Sigmoid colon (tissue), 7 donors: ENCODE results near the gene RAET1L. TPM values are rescaled to one million over a fixed set of nuclear protein-coding genes. Genes with fewer than 3 reads are reported as not detected.
A peak's percentile ranks its signal among the peaks of the same experiment; 100 is the strongest.
"Not testable (repeated sequence)": the region's sequence is repeated elsewhere in the genome, so short reads cannot be mapped to it uniquely, and the experiment has no call there.

Experiments used
- DNase-seq: peaks from one replicate; pipeline ENCODE4 v3.0.0-alpha.2; 2019
- H3K27ac ChIP-seq, 4 donors: fragments of 200-600 bp; sonication (generic); one replicate each; pipeline ENCODE4 v1.5.1; 2016 to 2019; ENCODE audit warnings: mild to moderate bottlenecking in 1 of 4
- H3K27me3 ChIP-seq, 3 donors: fragments of 200-600 bp; sonication (generic); one replicate each; pipeline ENCODE4 v1.5.1; 2019; ENCODE audit warnings: mild to moderate bottlenecking in 1 of 3
- H3K36me3 ChIP-seq, 4 donors: fragments of 200-600 bp; sonication (generic); one replicate each; pipeline ENCODE4 v1.5.1; 2016 to 2019
- H3K4me1 ChIP-seq, 4 donors: fragments of 200-600 bp; sonication (generic); one replicate each; pipeline ENCODE4 v1.5.1; 2017 to 2019
- H3K4me3 ChIP-seq, 4 donors: fragments of 200-600 bp; sonication (generic); one replicate each; pipeline ENCODE4 v1.5.1; 2017 to 2019; ENCODE audit warnings: mild to moderate bottlenecking in 2 of 4, moderate library complexity in 1 of 4
- H3K9me3 ChIP-seq, 4 donors: fragments of 200-600 bp in 3 of 4; sonication (generic) in 3 of 4; one replicate each; pipeline versions ENCODE4 v1.5.1 to v1.6.1; 2013 to 2019
- EP300 ChIP-seq, 4 donors: sonication (generic); formaldehyde crosslinking; IDR thresholded peaks; one replicate each; pipeline ENCODE4 v1.6.1; 2017; ENCODE audit warnings: antibody characterized with exemption in 4 of 4
- POLR2A ChIP-seq, 2 donors: fragments of 450-650 bp; IDR thresholded peaks; one replicate each; pipeline ENCODE4 v1.6.1; 2016; ENCODE audit warnings: antibody characterized with exemption in 2 of 2, mild to moderate bottlenecking in 2 of 2, moderate library complexity in 2 of 2
- POLR2AphosphoS5 ChIP-seq, 4 donors: sonication (generic); formaldehyde crosslinking; IDR thresholded peaks; one replicate each; pipeline ENCODE4 v1.6.1; 2017; ENCODE audit warnings: antibody characterized with exemption in 4 of 4
- WGBS, 2 donors: extraction: QIAGEN DNeasy Blood & Tissue Kit; methylation state at CpG; one replicate each; pipeline ENCODE4 v1.1.7; 2013; 5-methylcytosine and 5-hydroxymethylcytosine counted together
- intact Hi-C: fragments of 100-400 bp; cut with DNase I; formaldehyde crosslinking; loops from one replicate; pipeline ENCODE4 v1.15.1; 2023
- polyA plus RNA-seq, 3 donors: library from polyadenylated mRNA; stranded (reverse); fragments of 200-250 nt; gene quantifications; one replicate each; pipeline ENCODE4 v1.2.3, GENCODE V29; 2013
- total RNA-seq, 4 donors: library from RNA; depleted of rRNA; stranded (reverse); fragments of >200 nt; gene quantifications; one replicate each; pipeline ENCODE4 v1.1.0, GENCODE V29; 2016
- TF ChIP-seq, protein P1 (sequence below), 4 experiments: fragments of 450-650 bp in 3 of 4; fragments of 200-600 bp in 1 of 4; IDR thresholded peaks; one replicate each; pipeline ENCODE4 v1.5.1; 2016 to 2019; ENCODE audit warnings: antibody characterized with exemption in 4 of 4, mild to moderate bottlenecking in 3 of 4, moderate library complexity in 2 of 4
- donor health status: healthy with polysubstance abuse.
- donor health status: Bipolar disorder and iron deficiency.
- donor health status: healthy.

RAET1L gene
- total and polyA plus RNA-seq, 7 donors = not detected

DNA sequence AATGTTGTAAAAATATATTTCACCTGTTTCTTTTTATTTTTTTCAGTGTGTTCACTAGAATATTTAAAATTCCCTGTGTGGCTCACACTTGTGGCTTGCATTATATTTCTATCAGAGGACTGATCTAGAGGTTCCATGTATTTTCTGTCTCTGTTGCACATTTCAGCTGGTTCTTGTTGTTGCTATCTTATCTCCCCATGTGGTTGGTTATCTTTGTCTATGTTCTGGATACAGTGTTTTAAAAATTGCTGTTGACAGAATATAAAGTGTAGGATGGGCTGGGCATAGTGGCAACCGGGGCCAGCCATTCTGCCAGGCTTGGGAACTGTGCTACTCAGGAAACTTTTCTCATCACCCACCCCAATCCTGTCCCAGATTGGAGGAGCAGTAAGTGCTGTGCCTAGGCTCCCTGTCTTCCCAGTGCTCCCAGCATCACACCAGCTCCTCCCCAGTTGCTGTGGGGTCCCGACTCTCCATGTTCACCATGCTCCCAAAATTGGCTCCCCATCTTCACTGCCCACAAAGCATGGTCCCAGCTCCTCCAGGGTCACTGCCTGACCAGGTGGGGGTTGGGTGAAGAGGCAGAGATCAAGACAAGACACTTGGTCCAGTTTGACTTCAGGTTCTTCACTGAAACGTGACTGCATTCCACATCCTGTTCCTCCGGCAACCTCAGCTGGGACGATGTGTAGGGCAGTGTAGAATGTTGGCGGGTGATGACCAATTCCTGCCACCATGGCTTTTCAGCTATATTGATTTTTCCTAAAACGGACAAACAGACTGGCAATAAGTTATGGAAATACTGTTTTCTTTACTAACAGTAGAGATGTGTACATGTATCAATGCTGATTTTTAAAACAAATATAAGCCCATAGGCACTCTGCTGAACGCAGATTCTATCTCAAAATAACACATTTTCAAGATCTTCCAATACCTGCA is 12.2 kb downstream of the RAET1L start:
- H3K9me3 ChIP-seq, H3K4me3 ChIP-seq, intact Hi-C loops, DNase-seq, H3K36me3 ChIP-seq, H3K27ac ChIP-seq: not testable (repeated sequence)
- Histone ChIP-seq H3K4me1 (peaks cover 0 to 12% (median 0%) of the 10 kb centered on the region in 4 donors), H3K27me3 (peaks cover 27 to 89% (median 61%) of the 10 kb centered on the region in 3 donors)
- WGBS, 2 donors = 24 to 39% methylated on average over 8 of the region's 8 CpGs

DNA sequence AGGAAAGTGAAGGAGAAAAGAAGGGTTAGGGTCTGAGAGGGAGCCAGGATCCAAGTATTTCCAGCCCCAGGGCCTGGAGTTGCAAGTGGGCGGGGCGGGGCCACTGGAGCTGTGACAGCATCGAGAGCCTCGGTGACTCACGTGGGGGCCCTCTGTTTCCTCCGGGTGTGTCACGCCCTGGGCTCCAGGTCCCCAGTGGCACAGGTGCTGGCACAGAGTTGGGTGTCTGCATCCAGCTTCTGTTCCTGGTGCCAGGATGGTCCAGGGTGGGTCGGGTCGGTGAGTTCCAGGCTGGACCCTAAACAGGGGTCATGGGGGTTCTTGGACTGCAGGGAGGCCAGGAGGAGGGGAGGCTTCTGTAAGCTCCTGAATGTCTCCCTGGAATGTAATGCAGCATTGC is 16.7 kb downstream of the RAET1L start:
- WGBS, 2 donors = 10 to 43% methylated on average over 9 of the region's 9 CpGs
- H3K27me3 ChIP-seq = peaks cover 3 to 90% (median 48%) of the 10 kb centered on the region in 3 donors
- intact Hi-C loops = no loop called here

DNA sequence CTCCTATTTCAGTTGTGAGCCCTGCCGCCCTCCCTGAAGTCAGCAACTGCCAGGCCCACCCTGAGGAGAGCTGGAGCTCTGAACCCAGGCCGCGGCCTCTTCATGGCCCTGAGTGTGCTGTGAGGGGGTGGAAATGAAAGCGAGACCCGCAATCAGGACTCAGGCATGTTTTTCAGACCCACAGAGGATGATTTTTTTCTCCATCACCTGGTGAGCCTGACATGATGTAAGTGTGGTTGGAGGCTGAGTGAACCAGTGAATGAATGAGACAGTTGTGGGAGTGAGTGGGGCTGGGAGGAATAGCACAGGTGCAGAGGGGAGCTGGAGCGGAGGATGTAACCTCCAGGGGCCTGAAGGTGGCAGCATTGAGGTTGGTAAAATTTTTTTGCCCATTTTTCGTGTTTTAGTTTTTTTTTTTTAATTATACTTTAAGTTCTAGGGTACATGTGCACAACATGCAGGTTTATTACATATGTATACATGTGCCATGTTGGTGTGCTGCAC is 18.3 kb downstream of the RAET1L start:
- H3K27me3 ChIP-seq = peaks cover 0 to 91% (median 48%) of the 10 kb centered on the region in 3 donors
- no peak overlapping the region for H3K27ac ChIP-seq
- no peaks in the 10 kb centered on the region for H3K9me3 ChIP-seq
- H3K36me3 ChIP-seq = no peaks in the 10 kb centered on the region
- H3K4me3 ChIP-seq = no peak overlapping the region
- intact Hi-C loops = no loop called here
- WGBS, 2 donors = 66 to 68% methylated on average over 7 of the region's 7 CpGs
- H3K4me1 ChIP-seq = peaks cover 0 to 17% (median 15%) of the 10 kb centered on the region in 4 donors
- TF ChIP-seq, protein P1, sequence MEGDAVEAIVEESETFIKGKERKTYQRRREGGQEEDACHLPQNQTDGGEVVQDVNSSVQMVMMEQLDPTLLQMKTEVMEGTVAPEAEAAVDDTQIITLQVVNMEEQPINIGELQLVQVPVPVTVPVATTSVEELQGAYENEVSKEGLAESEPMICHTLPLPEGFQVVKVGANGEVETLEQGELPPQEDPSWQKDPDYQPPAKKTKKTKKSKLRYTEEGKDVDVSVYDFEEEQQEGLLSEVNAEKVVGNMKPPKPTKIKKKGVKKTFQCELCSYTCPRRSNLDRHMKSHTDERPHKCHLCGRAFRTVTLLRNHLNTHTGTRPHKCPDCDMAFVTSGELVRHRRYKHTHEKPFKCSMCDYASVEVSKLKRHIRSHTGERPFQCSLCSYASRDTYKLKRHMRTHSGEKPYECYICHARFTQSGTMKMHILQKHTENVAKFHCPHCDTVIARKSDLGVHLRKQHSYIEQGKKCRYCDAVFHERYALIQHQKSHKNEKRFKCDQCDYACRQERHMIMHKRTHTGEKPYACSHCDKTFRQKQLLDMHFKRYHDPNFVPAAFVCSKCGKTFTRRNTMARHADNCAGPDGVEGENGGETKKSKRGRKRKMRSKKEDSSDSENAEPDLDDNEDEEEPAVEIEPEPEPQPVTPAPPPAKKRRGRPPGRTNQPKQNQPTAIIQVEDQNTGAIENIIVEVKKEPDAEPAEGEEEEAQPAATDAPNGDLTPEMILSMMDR (IDR thresholded peaks at IDR 0.05) = no peak
- TF ChIP-seq POLR2A (IDR thresholded peaks at IDR 0.05) (no peak), EP300 (IDR thresholded peaks at IDR 0.05) (no peak), POLR2AphosphoS5 (IDR thresholded peaks at IDR 0.05) (no peak)
- no peak for DNase-seq

More for the DNA sequence above, 16.7 kb downstream of the RAET1L start:
- H3K9me3 ChIP-seq = no peaks in the 10 kb centered on the region
- no peak overlapping the region for H3K4me3 ChIP-seq
- TF ChIP-seq POLR2AphosphoS5 (IDR thresholded peaks at IDR 0.05) (no peak), POLR2A (IDR thresholded peaks at IDR 0.05) (no peak), EP300 (IDR thresholded peaks at IDR 0.05) (no peak)
- TF ChIP-seq, protein P1 (IDR thresholded peaks at IDR 0.05) = no peak
- no peaks in the 10 kb centered on the region for H3K36me3 ChIP-seq
- H3K27ac ChIP-seq = no peak overlapping the region
- DNase-seq = no peak
- peaks cover 0 to 17% (median 15%) of the 10 kb centered on the region in 4 donors for H3K4me1 ChIP-seq

DNA sequence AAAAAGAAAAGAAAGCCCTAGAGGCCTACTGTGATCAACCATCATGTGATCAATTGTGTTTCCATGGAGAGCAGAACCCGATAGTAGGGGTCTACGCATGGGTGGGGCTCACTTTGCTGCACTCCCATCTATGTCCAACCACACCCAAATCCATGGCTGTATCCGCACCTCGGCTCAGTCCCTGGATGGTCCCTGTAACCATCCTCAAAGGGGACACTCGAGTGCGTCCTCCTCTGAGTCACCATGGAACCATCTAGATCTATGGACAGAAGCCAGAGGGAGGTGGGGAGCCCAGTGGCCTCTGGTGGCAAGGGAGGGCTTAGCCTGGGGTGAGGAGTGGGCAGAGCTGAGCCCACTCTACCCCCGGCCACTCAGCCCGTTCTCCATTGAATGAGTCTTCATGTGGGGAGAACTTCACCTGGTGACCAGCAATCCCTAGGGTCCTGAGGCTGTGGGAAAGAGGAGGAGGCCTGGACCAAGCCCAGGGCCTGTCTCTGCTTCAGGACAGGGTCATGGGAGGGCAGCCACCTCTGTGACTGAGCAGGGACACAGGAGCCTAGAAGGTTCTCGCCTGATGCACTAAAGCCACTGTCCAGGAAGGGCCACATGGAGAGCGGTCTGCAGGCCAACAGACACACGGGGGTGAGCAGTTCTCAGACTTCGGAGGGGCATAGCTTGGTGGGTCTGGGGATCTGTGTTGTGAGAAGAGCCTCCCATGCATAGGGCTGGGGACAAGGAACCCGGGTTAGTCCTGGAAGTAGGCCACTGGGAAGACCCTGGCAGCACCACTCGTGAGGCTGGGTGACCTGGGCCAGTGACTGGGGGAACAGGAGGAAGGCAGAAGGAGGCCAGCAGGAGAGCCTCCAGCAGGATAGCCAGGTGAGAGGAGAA is 19.3 kb downstream of the RAET1L start:
- WGBS, 2 donors = 68 to 79% methylated on average over 14 of the region's 14 CpGs
- H3K9me3 ChIP-seq = no peaks in the 10 kb centered on the region
- peaks cover 0 to 17% (median 15%) of the 10 kb centered on the region in 4 donors for H3K4me1 ChIP-seq
- no peak overlapping the region for H3K27ac ChIP-seq
- H3K4me3 ChIP-seq = peak overlapping the region in 3 of 4 donors; percentile 49 to 66 (median 58)
- no peaks in the 10 kb centered on the region for H3K36me3 ChIP-seq
- no peak for DNase-seq
- H3K27me3 ChIP-seq = peaks cover 0 to 90% (median 51%) of the 10 kb centered on the region in 3 donors
- intact Hi-C loops = no loop called here
- TF ChIP-seq EP300 (IDR thresholded peaks at IDR 0.05) (no peak), POLR2AphosphoS5 (IDR thresholded peaks at IDR 0.05) (no peak), POLR2A (IDR thresholded peaks at IDR 0.05) (no peak)
- TF ChIP-seq, protein P1 (IDR thresholded peaks at IDR 0.05) = no peak
